LNCAP (cell line): ENCODE measurements around the gene ABCA5.

ENCODE experiments used
- TF ChIP-seq, protein P1 (sequence below): fragments of 450-650 bp; IDR thresholded peaks from 2 replicates; pipeline ENCODE4 v1.5.1; 2017; ENCODE audit warnings: mild to moderate bottlenecking

ABCA5 gene

DNA sequence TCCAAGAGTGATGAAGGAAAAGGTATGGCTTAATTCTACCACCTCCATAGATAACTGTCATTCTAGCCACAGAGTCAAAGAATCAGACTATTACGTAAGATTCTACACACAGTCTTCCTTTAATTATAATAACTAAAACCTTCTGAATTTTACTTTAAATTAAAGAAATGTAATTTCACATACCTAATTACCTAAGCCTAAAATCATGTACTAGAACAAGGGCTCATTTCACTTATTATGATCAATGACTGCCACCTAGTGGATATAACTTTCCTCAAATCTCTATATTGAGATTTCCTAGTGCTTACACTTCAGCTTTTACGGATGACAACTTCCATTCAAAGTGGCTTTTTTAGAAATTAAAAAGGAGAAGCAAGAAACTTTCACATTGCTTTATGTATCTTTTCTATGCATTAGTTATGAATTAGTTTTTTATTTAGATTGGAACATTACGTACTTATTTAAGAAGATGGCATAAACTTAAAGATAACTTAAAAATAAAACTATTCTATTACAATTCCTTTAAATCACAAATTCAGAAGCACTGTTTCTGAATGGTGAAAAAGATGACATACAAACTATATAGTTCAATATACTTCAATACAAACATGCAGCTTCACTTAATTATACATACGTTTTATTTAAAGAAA, 80.1 kb downstream of the ABCA5 start:
- TF ChIP-seq, protein P1, sequence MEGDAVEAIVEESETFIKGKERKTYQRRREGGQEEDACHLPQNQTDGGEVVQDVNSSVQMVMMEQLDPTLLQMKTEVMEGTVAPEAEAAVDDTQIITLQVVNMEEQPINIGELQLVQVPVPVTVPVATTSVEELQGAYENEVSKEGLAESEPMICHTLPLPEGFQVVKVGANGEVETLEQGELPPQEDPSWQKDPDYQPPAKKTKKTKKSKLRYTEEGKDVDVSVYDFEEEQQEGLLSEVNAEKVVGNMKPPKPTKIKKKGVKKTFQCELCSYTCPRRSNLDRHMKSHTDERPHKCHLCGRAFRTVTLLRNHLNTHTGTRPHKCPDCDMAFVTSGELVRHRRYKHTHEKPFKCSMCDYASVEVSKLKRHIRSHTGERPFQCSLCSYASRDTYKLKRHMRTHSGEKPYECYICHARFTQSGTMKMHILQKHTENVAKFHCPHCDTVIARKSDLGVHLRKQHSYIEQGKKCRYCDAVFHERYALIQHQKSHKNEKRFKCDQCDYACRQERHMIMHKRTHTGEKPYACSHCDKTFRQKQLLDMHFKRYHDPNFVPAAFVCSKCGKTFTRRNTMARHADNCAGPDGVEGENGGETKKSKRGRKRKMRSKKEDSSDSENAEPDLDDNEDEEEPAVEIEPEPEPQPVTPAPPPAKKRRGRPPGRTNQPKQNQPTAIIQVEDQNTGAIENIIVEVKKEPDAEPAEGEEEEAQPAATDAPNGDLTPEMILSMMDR = peak; percentile 67

GRCh38 chr17:69246202-69246601, 80.7 kb downstream of the ABCA5 start:
- TF ChIP-seq, protein P1 = no peak

- TF ChIP-seq, protein P1 = no peak
These were observed 81.3 kb downstream of the ABCA5 start for GRCh38 chr17:69245617-69246016.

- TF ChIP-seq, protein P1 = no peak
These were observed 87.0 kb downstream of the ABCA5 start for GRCh38 chr17:69239611-69240600.

GRCh38 chr17:69236946-69237345, 90.0 kb downstream of the ABCA5 start:
- TF ChIP-seq, protein P1 = no peak

GRCh38 chr17:69236464-69236863, 90.5 kb downstream of the ABCA5 start:
- TF ChIP-seq, protein P1 = no peak

DNA sequence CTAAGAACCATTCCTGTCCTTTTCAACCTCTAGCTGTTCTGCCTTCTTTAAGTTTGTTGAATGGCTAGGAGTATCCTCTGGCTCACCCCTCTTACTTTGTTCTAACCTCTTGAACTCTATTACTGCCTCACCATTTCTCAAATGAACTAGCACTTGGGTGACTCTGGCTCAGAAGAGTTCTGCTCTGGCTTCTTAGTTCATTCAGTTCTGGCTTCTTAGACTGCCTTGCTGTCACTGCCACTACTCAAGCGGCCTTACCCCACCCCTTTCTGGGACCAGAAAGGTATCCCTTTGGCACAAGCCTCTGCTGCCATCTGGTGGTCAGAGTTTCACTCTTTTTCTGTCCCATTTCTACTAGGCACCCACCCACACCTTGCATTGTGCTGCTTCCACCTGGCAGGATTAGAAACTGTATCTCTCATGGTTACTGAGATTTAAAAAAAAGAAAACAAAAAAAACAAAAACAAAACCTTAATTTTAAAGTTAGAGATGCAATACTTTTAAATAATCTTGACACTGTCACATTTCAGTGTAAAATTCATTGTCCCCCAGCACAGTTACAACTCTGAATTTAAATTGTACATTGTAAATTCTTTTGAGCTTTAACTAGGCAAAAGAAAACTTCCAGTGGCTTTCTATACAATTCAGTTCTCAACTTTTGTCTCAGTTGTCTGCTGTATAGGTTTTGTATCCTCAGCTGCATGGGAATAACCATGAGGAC, 91.4 kb downstream of the ABCA5 start:
- TF ChIP-seq, protein P1 = peak; percentile 82
